Measurements from ENCODE around the gene FAM210B.
"Not testable (repeated sequence)": the region's sequence is repeated elsewhere in the genome, so short reads cannot be mapped to it uniquely, and the experiment has no call there.

FAM210B gene

GRCh38 chr20:56358600-56359211, at the start of gene FAM210B:
FAM210B (plus strand) TSS chr20:56358974; CDS start chr20:56359006, 32 bp downstream.
- DNase-seq = peak; percentile 92

- DNase-seq = no peak
Observed at GRCh38 chr20:56316051-56316450, 42.7 kb upstream of the FAM210B start.

- no peak for DNase-seq
Observed at GRCh38 chr20:56316483-56316882, 42.3 kb upstream of the FAM210B start.

- no peak for DNase-seq
Observed at GRCh38 chr20:56322681-56323080, 36.1 kb upstream of the FAM210B start.

- no peak for DNase-seq
Observed at GRCh38 chr20:56323206-56323605, 35.6 kb upstream of the FAM210B start.

- no peak for DNase-seq
Observed at GRCh38 chr20:56323656-56324055, 35.1 kb upstream of the FAM210B start.

- no peak for DNase-seq
Observed at GRCh38 chr20:56324806-56325205, 34.0 kb upstream of the FAM210B start.

GRCh38 chr20:56328861-56329260, 29.9 kb upstream of the FAM210B start:
- no peak for DNase-seq

- DNase-seq = not testable (repeated sequence)
Observed at GRCh38 chr20:56336709-56337108, 22.1 kb upstream of the FAM210B start.

- no peak for DNase-seq
Observed at GRCh38 chr20:56342783-56343182, 16.0 kb upstream of the FAM210B start.

GRCh38 chr20:56343861-56344381, 14.9 kb upstream of the FAM210B start:
- DNase-seq = peak; percentile 64

GRCh38 chr20:56345911-56346310, 12.9 kb upstream of the FAM210B start:
- no peak for DNase-seq

GRCh38 chr20:56347628-56348304, 11.0 kb upstream of the FAM210B start:
- DNase-seq = no peak

GRCh38 chr20:56348305-56348693, 10.5 kb upstream of the FAM210B start:
- DNase-seq = no peak

GRCh38 chr20:56348746-56349145, 10.0 kb upstream of the FAM210B start:
- no peak for DNase-seq

- DNase-seq = peak; percentile 12
Observed at GRCh38 chr20:56350842-56351241, 7.9 kb upstream of the FAM210B start.

GRCh38 chr20:56352345-56353055, 6.3 kb upstream of the FAM210B start:
- DNase-seq = no peak

GRCh38 chr20:56353356-56353755, 5.4 kb upstream of the FAM210B start:
- no peak for DNase-seq

GRCh38 chr20:56358070-56358469, 704 bp upstream of the FAM210B start:
- no peak for DNase-seq

- DNase-seq = peak; percentile 11
Observed at GRCh38 chr20:56359212-56360132, 698 bp downstream of the FAM210B start.

GRCh38 chr20:56360133-56360907, 1.5 kb downstream of the FAM210B start:
- DNase-seq = no peak

GRCh38 chr20:56360908-56361205, 2.1 kb downstream of the FAM210B start:
- no peak for DNase-seq
